Thyroid gland (tissue), 4 donors: ENCODE measurements around the gene KYNU.

Experiments
- CTCF ChIP-seq, 6 experiments: fragments of 200-600 bp in 3 of 6; fragments of 450-650 bp in 3 of 6; sonication (generic) in 3 of 6; IDR thresholded peaks; one replicate each; pipeline ENCODE4 v1.5.1; 2016 to 2019; ENCODE audit warnings: antibody characterized with exemption in 6 of 6, mild to moderate bottlenecking in 2 of 6, inconsistent platforms in 1 of 6, moderate library complexity in 1 of 6
- POLR2A ChIP-seq, 2 donors: fragments of 450-650 bp; IDR thresholded peaks; one replicate each; pipeline ENCODE4 v1.6.1; 2017; ENCODE audit warnings: antibody characterized with exemption in 2 of 2, mild to moderate bottlenecking in 2 of 2, moderate library complexity in 1 of 2

GRCh38 chr2:143087033-143087432 is 209.6 kb downstream of the KYNU start:
- TF ChIP-seq CTCF (IDR thresholded peaks at IDR 0.05) (no peak), POLR2A (IDR thresholded peaks at IDR 0.05) (no peak)
